Jurkat, Clone E6-1 (cell line): ENCODE measurements around the gene FAM83G.
"Not testable (repeated sequence)": the region's sequence is repeated elsewhere in the genome, so short reads cannot be mapped to it uniquely, and the experiment has no call there.

Experiments
- DNase-seq: peaks from one replicate; pipeline ENCODE4 v3.0.0-alpha.2; 2011; ENCODE audit warnings: low read depth, low spot score
- H3K4me3 ChIP-seq: 2 replicates; pipeline ENCODE4 v1.5.1; 2011; ENCODE audit warnings: mild to moderate bottlenecking, low read length, control low read depth, moderate library complexity

The FAM83G gene

GRCh38 chr17:18960803-18961511, 43.6 kb downstream of the FAM83G start:
- no peak overlapping the region for H3K4me3 ChIP-seq
- DNase-seq: peak; percentile 25

DNA sequence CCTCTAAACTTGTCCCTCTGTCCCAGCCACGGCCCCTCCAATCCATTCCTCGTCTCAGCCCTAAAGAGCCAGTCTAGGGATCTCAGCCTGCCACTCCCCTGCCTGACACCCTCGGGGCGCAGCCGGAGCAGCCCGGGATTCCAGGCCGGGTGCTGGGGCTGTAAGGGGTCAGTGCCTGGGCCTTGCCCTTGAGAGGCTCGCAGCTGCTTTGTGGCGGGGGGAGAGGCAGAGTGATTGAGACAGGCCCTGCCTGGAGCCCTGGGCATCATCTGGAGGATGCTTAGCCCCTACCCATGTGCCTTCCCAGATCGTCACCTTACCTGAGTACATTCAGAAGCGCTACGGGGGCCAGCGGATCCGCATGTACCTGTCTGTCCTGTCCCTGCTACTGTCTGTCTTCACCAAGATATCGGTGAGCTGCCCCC, 44.3 kb downstream of the FAM83G start:
- no peak for DNase-seq
- H3K4me3 ChIP-seq: no peak overlapping the region

- no peak overlapping the region for H3K4me3 ChIP-seq
- no peak for DNase-seq
These were observed 44.7 kb downstream of the FAM83G start for GRCh38 chr17:18959845-18960240.

- H3K4me3 ChIP-seq: no peak overlapping the region
- DNase-seq: no peak
These were observed 45.3 kb downstream of the FAM83G start for GRCh38 chr17:18959071-18959844.

GRCh38 chr17:18958611-18959010, 46.0 kb downstream of the FAM83G start:
- DNase-seq: no peak
- no peak overlapping the region for H3K4me3 ChIP-seq

DNA sequence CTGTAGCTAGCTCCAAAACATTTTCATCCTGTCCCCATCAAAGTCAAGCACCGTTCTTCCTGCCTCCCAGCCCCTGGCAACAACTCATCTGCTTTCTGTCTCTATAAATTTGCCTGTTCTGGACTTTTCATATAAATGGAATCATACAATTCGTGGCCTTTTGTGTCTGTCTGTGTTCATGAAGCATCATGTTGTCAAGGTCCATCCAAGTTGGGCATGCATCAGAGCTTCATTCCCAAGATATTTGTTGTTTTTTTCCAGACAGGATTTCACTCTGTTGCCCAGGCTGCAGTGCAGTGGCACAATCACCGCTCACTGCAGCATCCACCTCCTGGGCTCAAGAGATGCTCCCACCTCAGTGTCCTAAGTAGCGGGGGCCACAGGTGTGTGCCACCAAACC, 46.7 kb downstream of the FAM83G start:
- DNase-seq: no peak
- H3K4me3 ChIP-seq: no peak overlapping the region

DNA sequence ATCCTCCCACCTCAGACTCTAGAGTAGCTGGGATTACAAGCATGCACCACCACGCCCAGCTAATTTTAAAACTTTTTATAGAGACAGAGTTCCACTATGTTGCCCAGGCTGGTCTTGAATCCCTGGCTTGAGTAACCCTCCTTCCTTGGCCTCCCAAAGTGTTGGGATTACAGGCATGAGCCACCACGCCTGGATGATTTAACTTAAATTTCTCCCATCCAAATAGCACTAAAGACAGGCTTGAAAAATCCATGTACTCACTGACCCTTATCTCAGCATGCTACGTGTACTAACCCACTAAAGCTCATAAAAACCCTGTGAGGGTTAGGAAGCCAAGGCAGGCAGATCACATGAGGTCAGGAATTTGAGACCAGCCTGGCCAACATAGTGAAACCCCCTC, 48.0 kb downstream of the FAM83G start:
- H3K4me3 ChIP-seq: no peak overlapping the region
- no peak for DNase-seq

GRCh38 chr17:18956021-18956420, 48.5 kb downstream of the FAM83G start:
- not testable (repeated sequence) for H3K4me3 ChIP-seq

GRCh38 chr17:18955009-18955408, 49.6 kb downstream of the FAM83G start:
- no peak for DNase-seq
- H3K4me3 ChIP-seq: no peak overlapping the region

More at GRCh38 chr17:18956021-18956420, 48.5 kb downstream of the FAM83G start:
- DNase-seq: not testable (repeated sequence)

DNA sequence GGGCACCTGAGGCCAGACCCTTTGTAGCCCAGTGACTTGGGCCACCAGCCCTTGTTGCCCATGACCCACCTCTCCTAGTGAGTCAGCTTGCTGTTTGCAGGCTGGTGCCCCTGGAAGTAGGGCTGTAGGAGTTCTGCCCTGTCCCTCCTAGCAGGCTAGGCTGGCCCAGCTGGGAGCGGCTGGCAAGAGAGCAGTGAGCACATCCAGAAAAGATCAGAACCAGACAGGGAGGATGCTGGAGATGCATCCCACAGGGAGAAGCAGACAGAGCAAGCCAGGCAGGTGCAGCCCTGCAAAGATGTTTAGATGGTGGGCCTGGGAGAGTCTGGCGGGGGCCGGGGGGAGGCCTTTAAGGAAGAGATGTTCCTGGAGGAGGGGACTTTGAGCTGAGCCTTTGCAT, 50.2 kb downstream of the FAM83G start:
- DNase-seq: no peak
- H3K4me3 ChIP-seq: no peak overlapping the region

DNA sequence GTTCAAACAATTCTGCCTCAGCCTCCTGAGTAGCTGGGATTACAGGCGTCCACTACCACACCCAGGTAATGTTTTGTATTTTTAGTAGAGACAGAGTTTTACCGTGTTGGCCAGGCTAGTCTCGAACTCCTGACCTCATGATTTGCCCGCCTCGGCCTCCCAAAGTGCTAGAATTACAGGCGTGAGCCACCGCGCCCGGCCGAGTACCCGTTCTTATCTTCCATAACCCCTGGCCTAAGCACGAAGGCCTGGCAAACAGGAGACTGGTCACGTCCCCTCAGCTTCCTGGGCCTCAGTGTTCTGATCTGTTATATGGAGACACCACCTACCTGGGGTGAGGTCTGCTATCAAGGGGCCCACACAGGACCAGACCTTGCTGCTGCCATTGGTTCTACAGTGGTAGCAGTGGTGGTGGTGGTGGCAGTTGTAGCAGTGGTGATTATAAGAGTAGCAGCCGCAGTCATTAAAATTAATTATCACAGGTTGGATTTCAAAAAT, 51.3 kb downstream of the FAM83G start:
- H3K4me3 ChIP-seq: no peak overlapping the region
- DNase-seq: no peak

- H3K4me3 ChIP-seq: no peak within 1 kb of the TSS
- DNase-seq: no peak
These were observed 52.4 kb downstream of the FAM83G start, which contains the start of gene SLC5A10 for GRCh38 chr17:18951941-18952842. TSS of gene SLC5A10 (plus strand) at chr17:18952165. CDS start at chr17:18952206, 41 bp downstream.

DNA sequence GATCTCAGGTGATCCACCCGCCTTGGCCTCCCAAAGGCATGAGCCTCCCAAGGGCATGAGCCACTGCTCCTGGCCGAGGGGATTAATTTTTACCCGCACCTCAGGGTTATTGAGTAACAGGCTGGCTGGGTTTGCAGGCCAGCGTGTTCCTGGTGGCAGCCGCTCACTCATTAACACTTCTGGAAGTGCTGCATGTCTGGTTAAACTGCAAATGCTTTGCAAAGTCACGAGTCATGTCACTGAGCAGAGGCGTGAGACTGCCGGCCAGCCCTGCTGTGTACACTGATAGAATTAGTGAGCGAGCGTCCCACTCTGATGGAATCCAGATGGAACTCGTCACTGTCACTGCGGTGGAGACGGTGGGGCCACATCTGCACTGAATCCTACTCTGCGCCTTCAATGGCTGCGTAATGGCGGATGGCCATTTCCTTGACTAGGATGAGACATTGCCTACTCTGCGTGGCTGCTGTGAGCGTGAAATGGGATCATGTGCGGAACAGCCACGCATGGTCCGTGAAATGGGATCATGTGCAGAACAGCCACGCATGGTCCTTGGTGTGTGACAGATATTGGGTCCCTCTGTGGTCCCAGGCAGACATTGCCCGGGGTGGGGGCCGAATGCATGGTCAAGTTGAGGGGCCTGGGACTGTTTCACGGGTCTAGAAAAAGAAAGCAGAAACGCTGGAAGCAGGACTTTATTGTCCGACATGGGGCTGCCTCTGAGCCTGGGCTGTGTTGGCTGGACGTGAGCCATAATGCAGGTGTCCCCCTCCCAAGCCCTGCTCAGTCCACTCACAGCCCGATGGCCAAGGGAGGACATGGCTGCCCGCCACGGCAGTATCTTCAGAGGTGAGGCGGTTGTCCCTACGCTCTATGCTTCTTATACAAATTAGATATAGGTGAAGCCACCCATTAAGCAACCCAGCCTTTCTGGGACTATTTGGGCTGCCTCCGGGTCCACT, 53.3 kb downstream of the FAM83G start:
- H3K4me3 ChIP-seq: no peak overlapping the region
- no peak for DNase-seq

GRCh38 chr17:18950346-18950745, 54.2 kb downstream of the FAM83G start:
- DNase-seq: no peak
- no peak overlapping the region for H3K4me3 ChIP-seq

- H3K4me3 ChIP-seq: no peak overlapping the region
- no peak for DNase-seq
These were observed 55.0 kb downstream of the FAM83G start for GRCh38 chr17:18949566-18949965.

GRCh38 chr17:18948476-18949006, 56.0 kb downstream of the FAM83G start:
- H3K4me3 ChIP-seq: no peak overlapping the region
- DNase-seq: no peak

- no peak overlapping the region for H3K4me3 ChIP-seq
- DNase-seq: no peak
These were observed 56.7 kb downstream of the FAM83G start for GRCh38 chr17:18947866-18948265.

DNA sequence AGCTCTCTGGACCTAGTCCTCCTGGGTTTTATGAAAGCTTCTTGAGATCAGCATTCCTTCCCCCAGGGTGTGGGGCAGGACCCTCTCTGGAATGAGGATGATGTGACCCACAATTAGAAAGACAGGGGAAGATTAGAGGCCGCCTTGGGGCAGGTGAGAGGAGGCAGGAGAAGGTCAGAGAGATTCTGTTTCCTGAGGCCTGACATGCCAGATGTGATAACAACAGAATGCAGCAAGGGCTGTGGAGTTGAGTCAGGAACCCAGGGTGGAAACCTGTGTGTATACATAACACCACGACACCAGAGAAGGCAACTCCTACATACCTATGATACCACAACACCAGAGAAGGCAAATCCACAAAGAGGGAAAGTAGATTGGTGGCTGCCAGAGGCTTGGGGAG, 58.0 kb downstream of the FAM83G start:
- no peak for DNase-seq

More for the DNA sequence above, 58.0 kb downstream of the FAM83G start:
- H3K4me3 ChIP-seq: no peak overlapping the region
